Kidney (tissue), 14 donors: ENCODE measurements around the gene GPR78. TPM values are rescaled to one million over a fixed set of nuclear protein-coding genes. Genes with fewer than 3 reads are reported as not detected.
A peak's percentile ranks its signal among the peaks of the same experiment; 100 is the strongest.

Experiments
- DNase-seq, 5 donors: peaks; one replicate each; pipeline ENCODE4 v3.0.0-alpha.2; 2013 to 2020
- FAIRE-seq: peaks from 2 replicates; lab custom pipeline; 2012; peaks lifted over from hg19 to GRCh38; lab: Jason Lieb, UNC
- H3K27ac ChIP-seq, 2 donors: one replicate each; pipeline ENCODE4 v1.7.0; 2013; ENCODE audit warnings: low read depth in 2 of 2, low read length in 2 of 2, inconsistent platforms in 1 of 2
- H3K27me3 ChIP-seq: one replicate; pipeline ENCODE4 v1.7.1; 2013; ENCODE audit warnings: low read length, inconsistent platforms; ENCODE audit not compliant: control insufficient read depth, insufficient read depth
- H3K36me3 ChIP-seq, 3 donors: one replicate each; pipeline versions ENCODE4 v1.7.0 to v1.7.1; 2013; ENCODE audit warnings: low read length in 3 of 3, control low read depth in 1 of 3, inconsistent platforms in 1 of 3; ENCODE audit not compliant: insufficient read depth in 3 of 3, control insufficient read depth in 2 of 3
- H3K4me1 ChIP-seq, 3 donors: one replicate each; pipeline versions ENCODE4 v1.7.0 to v1.7.1; 2013; ENCODE audit warnings: low read length in 3 of 3, inconsistent platforms in 1 of 3, low read depth in 1 of 3; ENCODE audit not compliant: control insufficient read depth in 2 of 3, insufficient read depth in 2 of 3
- H3K4me3 ChIP-seq, 3 donors: one replicate each; pipeline versions ENCODE4 v1.7.0 to v1.8.1; 2013; ENCODE audit warnings: low read length in 3 of 3, control low read depth in 1 of 3, inconsistent platforms in 1 of 3
- H3K9ac ChIP-seq, 3 donors: one replicate each; pipeline versions ENCODE4 v1.7.0 to v1.7.1; 2013; ENCODE audit warnings: low read length in 3 of 3, control low read depth in 1 of 3, inconsistent platforms in 1 of 3
- H3K9me3 ChIP-seq, 3 donors: one replicate each; pipeline versions ENCODE4 v1.7.0 to v1.7.1; 2013; ENCODE audit warnings: low read length in 3 of 3, control low read depth in 1 of 3, inconsistent platforms in 1 of 3; ENCODE audit not compliant: control insufficient read depth in 2 of 3, insufficient read depth in 1 of 3
- intact Hi-C: fragments of 100-400 bp; cut with DNase I; formaldehyde crosslinking; loops from one replicate; pipeline ENCODE4 v1.11.1; 2022
- polyA plus RNA-seq: library from polyadenylated mRNA; stranded (reverse); fragments of 350-450 nt; fragmentation: Illumina TruSeq; extraction: RNeasy Lipid Tissue Mini Kit (QIAGEN cat#74804); gene quantifications from one replicate; pipeline ENCODE4 v1.2.3, GENCODE V29; 2014; ENCODE audit warnings: low read depth, low replicate concordance; ENCODE audit not compliant: insufficient read depth
- total RNA-seq: library from RNA; stranded (reverse); fragmentation: NEBNext Ultra II Directional; extraction: Animal tissue kit (Norgen Biotek cat#: 25700); gene quantifications from one replicate; pipeline ENCODE4 v1.2.1, GENCODE V29; 2021
- TF ChIP-seq, protein P1 (sequence below): IDR thresholded peaks from 3 replicates; pipeline ENCODE4 v1.5.1; 2012; ENCODE audit warnings: mild to moderate bottlenecking, moderate library complexity, borderline replicate concordance; ENCODE audit not compliant: insufficient read depth; ENCODE audit errors: extremely low read depth
- donor health status: control.
- donor health status: control.
- donor health status: control.
- donor health status: control.
- donor health status: control.
- donor health status: DM: yes; HTN: yes; CAD: no.
- donor health status: Normal renal cell carcinoma (clear cell type).

The GPR78 gene
- total and polyA plus RNA-seq, 2 donors from 2014 or later: not detected

DNA sequence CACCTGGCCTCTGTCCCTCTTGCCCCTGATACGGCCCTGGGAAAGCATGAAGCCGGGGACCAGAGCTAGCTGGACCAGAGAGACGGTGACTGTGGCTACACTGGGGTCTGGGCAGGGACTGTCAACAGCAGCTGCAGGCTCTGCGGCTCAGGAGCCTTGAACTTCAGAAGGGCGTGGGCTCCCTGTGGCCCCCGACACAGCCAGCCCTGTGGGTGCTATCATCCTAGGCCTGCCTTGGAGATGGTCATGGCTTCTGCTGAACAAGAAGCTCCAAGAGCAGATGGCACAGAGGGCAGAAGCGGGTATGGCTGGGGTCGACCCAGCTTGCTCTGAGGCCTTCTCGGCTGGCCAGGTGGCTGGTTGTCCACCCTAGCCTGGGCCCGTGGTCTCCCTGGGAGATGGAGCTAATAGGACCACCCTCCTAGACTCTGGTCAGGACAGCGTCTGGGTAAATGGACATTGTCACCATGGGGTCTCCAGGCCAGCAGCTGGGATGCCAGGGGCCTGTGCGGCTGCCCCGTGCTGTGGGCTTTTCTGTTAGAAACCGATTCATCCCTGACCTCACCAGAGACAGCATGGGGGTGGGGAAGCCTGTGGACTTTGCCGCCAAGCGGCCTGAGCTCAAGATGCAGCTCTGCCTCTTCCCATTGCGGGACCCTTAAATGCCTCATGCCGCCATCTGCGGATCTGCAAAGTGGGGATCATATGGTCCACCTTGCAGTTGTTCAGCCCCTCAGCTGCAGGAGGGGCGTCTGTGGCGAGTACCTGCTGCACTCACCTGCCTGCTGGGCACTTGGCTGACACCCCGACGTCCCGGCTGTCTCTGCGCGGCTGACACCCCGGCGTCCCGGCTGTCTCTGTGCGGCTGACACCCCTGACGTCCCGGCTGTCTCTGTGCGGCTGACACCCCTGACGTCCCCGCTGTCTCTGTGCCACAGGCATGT, 33.5 kb downstream of the GPR78 start:
- FAIRE-seq (no peak), DNase-seq (peak in 1 of 5 donors; percentile 45)
- Histone ChIP-seq H3K9me3 (no peaks in the 10 kb centered on the region), H3K4me1 (no peaks in the 10 kb centered on the region), H3K27me3 (no peaks in the 10 kb centered on the region), H3K4me3 (no peak overlapping the region), H3K36me3 (no peaks in the 10 kb centered on the region), H3K9ac (no peak overlapping the region), H3K27ac (no peak overlapping the region)
- intact Hi-C loops: no loop called here
- TF ChIP-seq, protein P1, sequence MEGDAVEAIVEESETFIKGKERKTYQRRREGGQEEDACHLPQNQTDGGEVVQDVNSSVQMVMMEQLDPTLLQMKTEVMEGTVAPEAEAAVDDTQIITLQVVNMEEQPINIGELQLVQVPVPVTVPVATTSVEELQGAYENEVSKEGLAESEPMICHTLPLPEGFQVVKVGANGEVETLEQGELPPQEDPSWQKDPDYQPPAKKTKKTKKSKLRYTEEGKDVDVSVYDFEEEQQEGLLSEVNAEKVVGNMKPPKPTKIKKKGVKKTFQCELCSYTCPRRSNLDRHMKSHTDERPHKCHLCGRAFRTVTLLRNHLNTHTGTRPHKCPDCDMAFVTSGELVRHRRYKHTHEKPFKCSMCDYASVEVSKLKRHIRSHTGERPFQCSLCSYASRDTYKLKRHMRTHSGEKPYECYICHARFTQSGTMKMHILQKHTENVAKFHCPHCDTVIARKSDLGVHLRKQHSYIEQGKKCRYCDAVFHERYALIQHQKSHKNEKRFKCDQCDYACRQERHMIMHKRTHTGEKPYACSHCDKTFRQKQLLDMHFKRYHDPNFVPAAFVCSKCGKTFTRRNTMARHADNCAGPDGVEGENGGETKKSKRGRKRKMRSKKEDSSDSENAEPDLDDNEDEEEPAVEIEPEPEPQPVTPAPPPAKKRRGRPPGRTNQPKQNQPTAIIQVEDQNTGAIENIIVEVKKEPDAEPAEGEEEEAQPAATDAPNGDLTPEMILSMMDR: no peak

DNA sequence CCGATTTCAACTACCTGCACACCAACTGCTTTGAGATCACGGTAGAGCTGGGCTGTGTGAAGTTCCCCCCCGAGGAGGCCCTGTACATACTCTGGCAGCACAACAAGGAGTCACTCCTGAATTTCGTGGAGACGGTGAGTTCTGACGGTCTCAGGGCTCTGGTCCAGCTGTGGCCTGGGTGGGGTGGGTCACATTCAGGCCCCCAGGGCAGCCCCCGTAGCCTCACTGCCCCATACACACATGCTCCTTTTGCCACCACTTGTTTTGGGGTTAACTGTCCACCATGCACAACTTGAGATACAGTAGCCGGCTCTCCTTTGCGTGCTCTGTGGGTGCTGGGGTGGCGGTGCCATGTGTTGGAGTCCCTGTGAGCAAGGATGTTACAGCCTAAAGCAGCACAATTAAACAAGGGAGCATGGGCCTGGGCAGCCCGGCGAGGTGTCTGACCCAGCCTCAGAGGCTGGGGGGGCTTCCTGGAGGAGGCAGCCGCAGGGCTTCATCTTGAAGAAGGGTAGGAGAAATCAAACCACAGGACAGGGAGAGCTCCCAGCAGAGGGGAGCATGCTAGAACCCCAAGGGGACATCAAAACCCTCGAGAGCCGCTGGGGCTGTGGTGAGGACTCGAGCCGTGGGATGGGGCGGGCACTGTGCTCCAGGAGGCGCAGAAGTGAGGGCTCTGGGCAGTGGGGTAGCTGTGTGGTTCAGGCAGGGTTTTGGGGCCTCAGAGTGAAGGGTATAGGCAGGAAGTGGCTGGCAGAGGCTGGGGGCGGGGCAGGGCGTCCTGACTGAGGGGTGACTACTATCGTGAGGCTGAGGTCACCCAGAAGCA, 34.4 kb downstream of the GPR78 start:
- no peak overlapping the region for H3K4me3 ChIP-seq
- intact Hi-C loops: no loop called here
- FAIRE-seq: no peak
- no peak overlapping the region for H3K9ac ChIP-seq
- H3K4me1 ChIP-seq: no peaks in the 10 kb centered on the region
- no peaks in the 10 kb centered on the region for H3K36me3 ChIP-seq
- H3K27me3 ChIP-seq: no peaks in the 10 kb centered on the region
- H3K9me3 ChIP-seq: no peaks in the 10 kb centered on the region
- no peak overlapping the region for H3K27ac ChIP-seq
- DNase-seq: peak in 1 of 5 donors; percentile 61
- TF ChIP-seq, protein P1: no peak

DNA sequence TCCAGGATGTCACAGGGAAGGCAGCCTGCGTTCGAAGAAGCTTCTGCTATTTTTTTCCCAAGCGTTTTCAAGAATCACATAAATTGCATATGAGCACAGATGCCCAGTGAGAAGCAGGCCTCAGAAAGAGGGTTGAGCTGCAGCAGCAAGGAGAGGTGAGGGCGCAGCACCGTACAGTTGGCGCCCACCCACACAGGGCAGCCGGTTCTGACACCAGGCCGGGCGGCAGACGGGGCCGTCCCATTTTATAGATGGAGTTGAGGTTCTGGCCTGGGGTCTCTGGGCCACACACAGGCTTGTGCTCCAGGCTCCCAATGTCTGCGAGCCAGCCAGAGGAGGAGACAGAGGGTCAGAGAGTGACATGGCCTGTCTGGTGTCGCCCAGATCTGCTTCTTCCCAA, 35.2 kb downstream of the GPR78 start:
- Histone ChIP-seq H3K9me3 (no peaks in the 10 kb centered on the region), H3K27me3 (no peaks in the 10 kb centered on the region), H3K27ac (no peak overlapping the region), H3K9ac (no peak overlapping the region), H3K4me3 (no peak overlapping the region), H3K4me1 (no peaks in the 10 kb centered on the region), H3K36me3 (no peaks in the 10 kb centered on the region)
- intact Hi-C loops: no loop called here
- DNase-seq (peak in 1 of 5 donors; percentile 62), FAIRE-seq (no peak)
- TF ChIP-seq, protein P1: no peak
